Adrenal gland (tissue), 5 donors: ENCODE results near the gene LYAR.

Source experiments
- CTCF ChIP-seq, 6 experiments: fragments of 450-650 bp in 4 of 6; fragments of 200-600 bp in 2 of 6; sonication (generic) in 1 of 6; IDR thresholded peaks; 1 replicate in 5 of 6; 2 replicates in 1 of 6; pipeline versions ENCODE4 v1.5.1 to v1.8.0; 2016 to 2021; ENCODE audit warnings: antibody characterized with exemption in 6 of 6, mild to moderate bottlenecking in 2 of 6, moderate library complexity in 1 of 6
- POLR2A ChIP-seq, 2 donors: fragments of 450-650 bp; IDR thresholded peaks; one replicate each; pipeline ENCODE4 v1.6.1; 2017; ENCODE audit warnings: antibody characterized with exemption in 2 of 2, mild to moderate bottlenecking in 2 of 2, moderate library complexity in 1 of 2
- donor health status: DM: no; HTN: no; CAD: no.

GRCh38 chr4:4289055-4289454 is 899 bp downstream of the LYAR start:
- no peak for TF ChIP-seq POLR2A (IDR thresholded peaks at IDR 0.05)
- TF ChIP-seq CTCF (IDR thresholded peaks at IDR 0.05) = no peak
